Loucy (cell line): ENCODE measurements around the gene TEX12.

Experiments
- H2AFZ ChIP-seq: fragments of 200-600 bp; sonication (generic); 2 replicates; pipeline ENCODE4 v1.6.0; 2016; ENCODE audit warnings: antibody characterized with exemption, mild to moderate bottlenecking, low read length, moderate library complexity
- H3F3A ChIP-seq: fragments of 200-600 bp; 2 replicates; pipeline ENCODE4 v1.6.0; 2016; ENCODE audit warnings: antibody characterized with exemption, low read depth, mild to moderate bottlenecking
- H3K27me3 ChIP-seq: fragments of 200-600 bp; sonication (generic); 2 replicates; pipeline ENCODE4 v1.6.1; 2014; ENCODE audit warnings: low read length, mild to moderate bottlenecking; ENCODE audit not compliant: insufficient read depth, poor library complexity, severe bottlenecking
- H3K36me3 ChIP-seq: fragments of 200-600 bp; sonication (generic); 2 replicates; pipeline ENCODE4 v1.6.1; 2016; ENCODE audit warnings: low read length; ENCODE audit not compliant: insufficient read depth
- H3K4me1 ChIP-seq: fragments of 200-600 bp; sonication (generic); 2 replicates; pipeline ENCODE4 v1.5.1; 2014; ENCODE audit warnings: low read length, mild to moderate bottlenecking; ENCODE audit not compliant: insufficient read depth, poor library complexity, severe bottlenecking
- H3K4me2 ChIP-seq: fragments of 200-600 bp; sonication (generic); 2 replicates; pipeline ENCODE4 v1.6.0; 2014; ENCODE audit warnings: antibody characterized with exemption, low read length, low read depth, mild to moderate bottlenecking; ENCODE audit not compliant: poor library complexity, severe bottlenecking
- H3K4me3 ChIP-seq: fragments of 200-600 bp; sonication (generic); 2 replicates; pipeline ENCODE4 v1.5.1; 2014; ENCODE audit warnings: low read length, mild to moderate bottlenecking, mixed read lengths; ENCODE audit not compliant: poor library complexity, severe bottlenecking
- H3K79me2 ChIP-seq: fragments of 200-600 bp; sonication (generic); 2 replicates; pipeline ENCODE4 v1.6.1; 2014; ENCODE audit warnings: low read length; ENCODE audit not compliant: insufficient read depth
- H3K9ac ChIP-seq: fragments of 200-600 bp; sonication (generic); 2 replicates; pipeline ENCODE4 v1.6.0; 2014; ENCODE audit warnings: mild to moderate bottlenecking, low read depth, low read length, moderate library complexity; ENCODE audit not compliant: poor library complexity, severe bottlenecking
- H3K9me2 ChIP-seq: fragments of 200-600 bp; sonication (generic); replicated peaks from 2 replicates; pipeline ENCODE4 v1.6.1; 2016; ENCODE audit warnings: low read depth, low read length, mixed read lengths
- H3K9me3 ChIP-seq: fragments of 200-600 bp; sonication (generic); 2 replicates; pipeline ENCODE4 v1.6.1; 2014; ENCODE audit warnings: mild to moderate bottlenecking, antibody characterized with exemption, low read length, low read depth; ENCODE audit not compliant: insufficient read depth
- H4K20me1 ChIP-seq: fragments of 200-600 bp; sonication (generic); 2 replicates; pipeline ENCODE4 v1.6.0; 2014; ENCODE audit warnings: antibody characterized with exemption, low read length, mild to moderate bottlenecking; ENCODE audit not compliant: insufficient read depth, poor library complexity, severe bottlenecking
- CTCF ChIP-seq: fragments of 200-600 bp; sonication (generic); conservative IDR thresholded peaks from 2 replicates; pipeline ENCODE4 v1.5.1; 2014; ENCODE audit warnings: mild to moderate bottlenecking, antibody characterized with exemption, low read length
- EZH2phosphoT487 ChIP-seq: fragments of 200-600 bp; IDR thresholded peaks from 2 replicates; pipeline ENCODE4 v1.6.1; 2018; ENCODE audit warnings: antibody characterized with exemption, mild to moderate bottlenecking, moderate library complexity, borderline replicate concordance

TEX12 gene

GRCh38 chr11:112206071-112206470, 38.9 kb downstream of the TEX12 start:
- H4K20me1 ChIP-seq = no peaks in the 10 kb centered on the region
- H3K9me3 ChIP-seq = no peaks in the 10 kb centered on the region
- H3K79me2 ChIP-seq = no peaks in the 10 kb centered on the region
- no peak overlapping the region for H2AFZ ChIP-seq
- TF ChIP-seq CTCF = no peak
- no peak for TF ChIP-seq EZH2phosphoT487
- no peaks in the 10 kb centered on the region for H3F3A ChIP-seq
- no peaks in the 10 kb centered on the region for H3K36me3 ChIP-seq
- no peaks in the 10 kb centered on the region for H3K27me3 ChIP-seq
- no peak overlapping the region for H3K4me2 ChIP-seq
- H3K4me3 ChIP-seq = no peak overlapping the region
- H3K9me2 ChIP-seq = no peaks in the 10 kb centered on the region
- H3K9ac ChIP-seq = no peak overlapping the region
- H3K4me1 ChIP-seq = peaks cover 2% of the 10 kb centered on the region

- H3K9ac ChIP-seq = no peak overlapping the region
Measured at GRCh38 chr11:112210890-112211289, 43.7 kb downstream of the TEX12 start.

GRCh38 chr11:112211536-112211935, 44.4 kb downstream of the TEX12 start:
- Histone ChIP-seq H3K36me3 (no peaks in the 10 kb centered on the region), H3K9me3 (no peaks in the 10 kb centered on the region), H3K27me3 (no peaks in the 10 kb centered on the region), H4K20me1 (no peaks in the 10 kb centered on the region), H3K9ac (no peak overlapping the region), H3K4me2 (peak overlapping the region; percentile 60), H3K4me1 (peaks cover 16% of the 10 kb centered on the region), H3K4me3 (no peak overlapping the region), H3F3A (no peaks in the 10 kb centered on the region), H2AFZ (no peak overlapping the region), H3K9me2 (no peaks in the 10 kb centered on the region), H3K79me2 (no peaks in the 10 kb centered on the region)
- TF ChIP-seq CTCF = no peak
- TF ChIP-seq EZH2phosphoT487 = no peak

More at GRCh38 chr11:112210890-112211289, 43.7 kb downstream of the TEX12 start:
- Histone ChIP-seq H3K9me2 (no peaks in the 10 kb centered on the region), H3F3A (no peaks in the 10 kb centered on the region), H3K4me1 (peaks cover 16% of the 10 kb centered on the region), H4K20me1 (no peaks in the 10 kb centered on the region), H3K79me2 (no peaks in the 10 kb centered on the region), H3K36me3 (no peaks in the 10 kb centered on the region), H3K4me2 (peak overlapping the region; percentile 60), H3K9me3 (no peaks in the 10 kb centered on the region), H2AFZ (no peak overlapping the region), H3K27me3 (no peaks in the 10 kb centered on the region), H3K4me3 (no peak overlapping the region)
- TF ChIP-seq CTCF (no peak), EZH2phosphoT487 (no peak)
